Esophagus squamous epithelium (tissue), 4 donors: ENCODE data around the gene TEX19.

ENCODE experiments used
- POLR2A ChIP-seq, 4 donors: fragments of 450-650 bp; IDR thresholded peaks; one replicate each; pipeline ENCODE4 v1.6.1; 2017; ENCODE audit warnings: antibody characterized with exemption in 4 of 4, mild to moderate bottlenecking in 4 of 4, moderate library complexity in 3 of 4
- TF ChIP-seq, protein P1 (sequence below), 6 experiments: fragments of 450-650 bp in 4 of 6; fragments of 200-600 bp in 2 of 6; sonication (generic) in 2 of 6; IDR thresholded peaks; one replicate each; pipeline ENCODE4 v1.5.1; 2016 to 2019; ENCODE audit warnings: antibody characterized with exemption in 6 of 6, mild to moderate bottlenecking in 4 of 6, moderate library complexity in 4 of 6

DNA sequence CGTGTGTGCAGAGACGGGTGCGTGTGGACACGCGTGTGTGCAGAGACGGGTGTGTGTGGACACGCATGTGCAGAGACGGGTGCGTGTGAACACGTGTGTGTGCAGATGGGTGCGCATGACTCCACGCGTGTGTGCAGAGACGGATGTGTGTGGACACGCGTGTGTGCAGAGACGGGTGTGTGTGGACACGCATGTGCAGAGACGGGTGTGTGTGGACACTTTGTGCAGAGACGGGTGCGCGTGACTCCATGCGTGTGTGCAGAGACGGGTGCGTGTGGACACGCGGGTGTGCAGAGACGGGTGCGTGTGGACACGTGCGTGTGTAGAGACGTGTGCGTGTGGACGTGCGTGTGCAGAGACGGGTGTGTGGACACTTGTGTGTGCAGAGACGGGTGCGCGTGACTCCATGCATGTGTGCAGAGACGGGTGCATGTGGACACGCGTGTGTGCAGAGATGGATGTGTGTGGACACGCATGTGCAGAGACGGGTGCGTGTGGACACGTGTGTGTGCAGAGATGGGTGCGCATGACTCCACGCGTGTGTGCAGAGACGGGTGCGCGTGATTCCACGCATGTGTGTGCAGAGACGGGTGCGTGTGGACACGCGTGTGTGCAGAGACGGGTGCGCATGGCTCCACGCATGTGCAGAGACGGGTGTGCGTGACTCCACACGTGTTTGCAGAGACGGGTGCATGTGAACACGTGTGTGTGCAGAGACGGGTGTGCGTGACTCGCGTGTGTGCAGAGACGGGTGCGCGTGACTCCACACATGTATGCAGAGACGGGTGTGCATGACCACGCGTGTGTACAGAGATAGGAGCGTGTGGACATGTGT lies 40.1 kb upstream of the TEX19 start:
- no peak for TF ChIP-seq POLR2A (IDR thresholded peaks at IDR 0.05)
- TF ChIP-seq, protein P1, sequence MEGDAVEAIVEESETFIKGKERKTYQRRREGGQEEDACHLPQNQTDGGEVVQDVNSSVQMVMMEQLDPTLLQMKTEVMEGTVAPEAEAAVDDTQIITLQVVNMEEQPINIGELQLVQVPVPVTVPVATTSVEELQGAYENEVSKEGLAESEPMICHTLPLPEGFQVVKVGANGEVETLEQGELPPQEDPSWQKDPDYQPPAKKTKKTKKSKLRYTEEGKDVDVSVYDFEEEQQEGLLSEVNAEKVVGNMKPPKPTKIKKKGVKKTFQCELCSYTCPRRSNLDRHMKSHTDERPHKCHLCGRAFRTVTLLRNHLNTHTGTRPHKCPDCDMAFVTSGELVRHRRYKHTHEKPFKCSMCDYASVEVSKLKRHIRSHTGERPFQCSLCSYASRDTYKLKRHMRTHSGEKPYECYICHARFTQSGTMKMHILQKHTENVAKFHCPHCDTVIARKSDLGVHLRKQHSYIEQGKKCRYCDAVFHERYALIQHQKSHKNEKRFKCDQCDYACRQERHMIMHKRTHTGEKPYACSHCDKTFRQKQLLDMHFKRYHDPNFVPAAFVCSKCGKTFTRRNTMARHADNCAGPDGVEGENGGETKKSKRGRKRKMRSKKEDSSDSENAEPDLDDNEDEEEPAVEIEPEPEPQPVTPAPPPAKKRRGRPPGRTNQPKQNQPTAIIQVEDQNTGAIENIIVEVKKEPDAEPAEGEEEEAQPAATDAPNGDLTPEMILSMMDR (IDR thresholded peaks at IDR 0.05): no peak
